Psoas muscle (tissue), 8 donors: ENCODE data around the gene NME7. TPM values are rescaled to one million over a fixed set of nuclear protein-coding genes. Genes with fewer than 3 reads are reported as not detected.

Source experiments
- ATAC-seq, 4 donors: fragments of 200-7000 bp; cut with Tn5 transposase; one replicate each; pipeline ENCODE4 v1.9.1; 2020; ENCODE audit warnings: moderate library complexity in 3 of 4, mild to moderate bottlenecking in 2 of 4
- DNase-seq, 2 donors: peaks; one replicate each; pipeline ENCODE4 v3.0.0-alpha.2; 2020
- H3K27ac ChIP-seq: fragments of 200-600 bp; one replicate; pipeline ENCODE4 v1.8.0; 2022
- H3K27me3 ChIP-seq, 3 donors: fragments of 200-600 bp in 1 of 3; one replicate each; pipeline versions ENCODE4 v1.6.1 to v1.8.0; 2013 to 2022; ENCODE audit warnings: low read length in 2 of 3, mild to moderate bottlenecking in 2 of 3, moderate library complexity in 1 of 3; ENCODE audit not compliant: insufficient read depth in 3 of 3
- H3K36me3 ChIP-seq, 2 donors: fragments of 200-600 bp in 1 of 2; one replicate each; pipeline versions ENCODE4 v1.6.1 to v1.8.0; 2013 to 2022; ENCODE audit warnings: low read depth in 1 of 2, mild to moderate bottlenecking in 1 of 2, moderate library complexity in 1 of 2; ENCODE audit not compliant: insufficient read depth in 1 of 2
- H3K4me1 ChIP-seq: fragments of 200-600 bp; one replicate; pipeline ENCODE4 v1.8.0; 2022
- H3K4me3 ChIP-seq: fragments of 200-600 bp; one replicate; pipeline ENCODE4 v1.8.0; 2022; ENCODE audit warnings: mild to moderate bottlenecking
- H3K9me3 ChIP-seq: fragments of 200-600 bp; one replicate; pipeline ENCODE4 v1.8.0; 2022
- CTCF ChIP-seq: fragments of 200-600 bp; IDR thresholded peaks from one replicate; pipeline ENCODE4 v1.8.0; 2022; ENCODE audit warnings: antibody characterized with exemption
- WGBS, 3 donors: extraction: QIAGEN DNeasy Blood & Tissue Kit; methylation state at CpG; one replicate each; pipeline versions ENCODE4 v1.1.6 to v1.1.7; 2013; 5-methylcytosine and 5-hydroxymethylcytosine counted together
- intact Hi-C, 2 donors: fragments of 100-400 bp; cut with DNase I; formaldehyde crosslinking; loops; one replicate each; pipeline versions ENCODE4 v1.11.0 to v1.14.2; 2022
- polyA plus RNA-seq, 3 donors: library from polyadenylated mRNA; stranded (reverse); fragments of 200-250 nt; gene quantifications; one replicate each; pipeline ENCODE4 v1.2.3, GENCODE V29; 2013
- total RNA-seq, 4 donors: library from RNA; stranded (reverse); fragmentation: NEBNext Ultra II Directional in 2 of 4; extraction: Animal tissue kit (Norgen Biotek cat#: 25700) in 2 of 4; gene quantifications; one replicate each; pipeline versions ENCODE4 v1.2.1 to v1.2.4, GENCODE V29; 2021 to 2023
- donor health status: healthy with polysubstance abuse.
- donor health status: DM: no; HTN: no; CAD: no; lungs with moderate emphysema.
- donor health status: Bipolar disorder and iron deficiency.
- donor health status: healthy.
- donor health status: DM: yes; HTN: yes; CAD: no.
- donor health status: DM: no; HTN: no; CAD: no.
- donor health status: DM: no; HTN: no; CAD: no.
- donor health status: DM: yes; HTN: yes; CAD: no.

The NME7 gene
- total and polyA plus RNA-seq, 7 donors, result 3.9 to 14.1 (median 4.8) TPM

GRCh38 chr1:169121146-169121923 lies 246.3 kb downstream of the NME7 start:
- WGBS, 3 donors, result 64 to 81% (median 70%) methylated on average over 6 of the region's 6 CpGs
- Histone ChIP-seq H3K27me3 (no peaks in the 10 kb centered on the region), H3K27ac (peak overlapping the region; percentile 96), H3K36me3 (peaks cover 5 to 95% of the 10 kb centered on the region in 2 donors), H3K4me1 (peaks cover 62% of the 10 kb centered on the region), H3K4me3 (no peak overlapping the region), H3K9me3 (no peaks in the 10 kb centered on the region)
- no peak for TF ChIP-seq CTCF
- DNase-seq (no peak), ATAC-seq (peak in 1 of 4 donors; percentile 0)
- intact Hi-C loops, result no loop called here

GRCh38 chr1:169120066-169120465 lies 247.5 kb downstream of the NME7 start:
- peaks cover 67% of the 10 kb centered on the region for H3K4me1 ChIP-seq
- no peaks in the 10 kb centered on the region for H3K9me3 ChIP-seq
- intact Hi-C loops, result no loop called here
- peak overlapping the region; percentile 20 for H3K4me3 ChIP-seq
- TF ChIP-seq CTCF, result no peak
- ATAC-seq (peak in 1 of 4 donors; percentile 5), DNase-seq (no peak)
- 39 to 57% (median 42%) methylated on average over 5 of the region's 5 CpGs for WGBS, 3 donors
- peaks cover 5 to 95% of the 10 kb centered on the region in 2 donors for H3K36me3 ChIP-seq
- H3K27ac ChIP-seq, result peak overlapping the region; percentile 96
- H3K27me3 ChIP-seq, result no peaks in the 10 kb centered on the region

- H3K4me3 ChIP-seq, result peak overlapping the region; percentile 100
- H3K9me3 ChIP-seq, result no peaks in the 10 kb centered on the region
- 30 to 53% (median 42%) methylated on average over 5 of the region's 5 CpGs for WGBS, 3 donors
- peaks cover 62% of the 10 kb centered on the region for H3K4me1 ChIP-seq
- H3K27ac ChIP-seq, result peak overlapping the region; percentile 96
- intact Hi-C loops, result loop anchor here (10.0 kb wide), 1 partner anchor 365 kb away; the partner anchor contains the start of gene SLC19A2 (in 2 of the 2)
- no peaks in the 10 kb centered on the region for H3K27me3 ChIP-seq
- ATAC-seq (peak; percentile 17 to 45 (median 26)), DNase-seq (no peak)
- no peak for TF ChIP-seq CTCF
- H3K36me3 ChIP-seq, result peaks cover 5 to 95% of the 10 kb centered on the region in 2 donors
Measured at GRCh38 chr1:169119405-169119804, 248.2 kb downstream of the NME7 start.

DNA sequence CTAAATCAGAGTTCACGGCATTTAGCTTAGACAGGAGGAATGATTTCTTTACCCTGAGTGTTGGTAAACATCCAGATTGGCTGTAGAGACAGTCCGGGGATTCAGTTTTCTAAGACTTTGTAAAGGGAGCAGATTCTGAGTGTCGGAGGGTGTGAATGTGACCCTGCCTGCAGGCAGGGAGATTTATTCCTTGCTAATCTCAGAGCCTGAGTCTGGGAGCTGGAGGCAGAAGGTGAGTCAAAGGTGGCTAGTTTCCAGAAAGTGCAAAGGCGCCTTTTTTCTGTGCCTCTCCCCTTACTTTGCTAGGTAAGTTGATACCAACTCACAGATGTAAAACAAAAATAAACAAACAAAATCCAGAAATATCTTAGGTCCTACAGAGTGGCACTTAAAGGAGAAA lies 249.4 kb downstream of the NME7 start:
- no peak for DNase-seq
- Histone ChIP-seq H3K36me3 (peaks cover 5 to 97% of the 10 kb centered on the region in 2 donors), H3K4me3 (peak overlapping the region; percentile 100), H3K9me3 (no peaks in the 10 kb centered on the region), H3K27ac (peak overlapping the region; percentile 96), H3K27me3 (no peaks in the 10 kb centered on the region), H3K4me1 (peaks cover 62% of the 10 kb centered on the region)
- ATAC-seq, result peak in 2 of 4 donors; percentile 13 to 16
- intact Hi-C loops, result loop anchor here (10.0 kb wide), 1 partner anchor 367 kb away; the partner anchor contains the start of gene SLC19A2 (in 2 of the 2)
- no peak for TF ChIP-seq CTCF
- WGBS, 3 donors, result 30 to 49% (median 38%) methylated on average over 4 of the region's 4 CpGs
